ENCODE results near the gene CCL22. TPM values are rescaled to one million over a fixed set of nuclear protein-coding genes. Genes with fewer than 3 reads are reported as not detected.

CCL22 gene
- total RNA-seq, 1 experiment from 2014 or later = not detected

DNA sequence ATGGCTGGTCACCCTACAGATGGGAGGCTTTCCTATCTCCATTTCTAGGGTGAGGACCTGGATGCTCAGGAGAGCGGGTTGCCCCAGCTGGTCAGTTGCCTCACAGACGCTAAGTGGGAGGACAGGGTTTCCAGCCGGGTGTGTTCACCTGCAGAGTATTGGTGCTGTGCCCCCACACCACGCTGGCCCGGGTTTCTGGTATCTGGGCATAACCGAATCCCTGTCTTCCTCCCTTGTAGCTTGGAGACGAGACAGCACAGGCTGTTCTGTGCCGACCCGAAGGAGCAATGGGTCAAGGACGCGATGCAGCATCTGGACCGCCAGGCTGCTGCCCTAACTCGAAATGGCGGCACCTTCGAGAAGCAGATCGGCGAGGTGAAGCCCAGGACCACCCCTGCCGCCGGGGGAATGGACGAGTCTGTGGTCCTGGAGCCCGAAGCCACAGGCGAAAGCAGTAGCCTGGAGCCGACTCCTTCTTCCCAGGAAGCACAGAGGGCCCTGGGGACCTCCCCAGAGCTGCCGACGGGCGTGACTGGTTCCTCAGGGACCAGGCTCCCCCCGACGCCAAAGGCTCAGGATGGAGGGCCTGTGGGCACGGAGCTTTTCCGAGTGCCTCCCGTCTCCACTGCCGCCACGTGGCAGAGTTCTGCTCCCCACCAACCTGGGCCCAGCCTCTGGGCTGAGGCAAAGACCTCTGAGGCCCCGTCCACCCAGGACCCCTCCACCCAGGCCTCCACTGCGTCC lies 23.4 kb downstream of the CCL22 start:
- Histone ChIP-seq H4K8ac (replicated peaks; ENCODE audit: insufficient read length, low read depth, low read length) (no peak overlapping the region), H2BK15ac (ENCODE audit: low read depth, low read length) (no peak overlapping the region), H3K9me3 (ENCODE audit: control insufficient read depth, low read depth, low read length) (no peaks in the 10 kb centered on the region), H3K56ac (ENCODE audit: insufficient read length, low read depth, low read length) (no peak overlapping the region), H3K79me1 (ENCODE audit: insufficient read depth, low read depth, low read length, poor library complexity, severe bottlenecking) (no peaks in the 10 kb centered on the region), H3K4me2 (ENCODE audit: insufficient read depth, insufficient read length, low read length) (no peak overlapping the region), H2BK12ac (ENCODE audit: insufficient read length, low read depth, low read length) (no peak overlapping the region), H3K23ac (ENCODE audit: insufficient read length, low read depth, low read length) (no peak overlapping the region), H3K4me1 (ENCODE audit: insufficient read depth, low read length) (0 out of 2 replicates have a peak, but pooled peaks cover 2% of the 10 kb centered on the region), H3K14ac (ENCODE audit: insufficient read depth, low read length) (no peak overlapping the region), H2AK5ac (ENCODE audit: insufficient read length, low read length) (no peak overlapping the region), H2AFZ (ENCODE audit: low read length) (no peak overlapping the region), H2BK5ac (ENCODE audit: insufficient read length, low read length) (no peak overlapping the region), H3T11ph (ENCODE audit: low read length) (no peak overlapping the region), H3K9ac (ENCODE audit: extremely low read depth, insufficient read length, low read length) (no peak overlapping the region), H3K4ac (ENCODE audit: low read depth, low read length) (no peak overlapping the region), H4K5ac (ENCODE audit: insufficient read length, low read depth, low read length) (no peak overlapping the region), H3K79me2 (ENCODE audit: insufficient read depth, low read length) (no peaks in the 10 kb centered on the region), H2BK120ac (ENCODE audit: low read depth, low read length, poor library complexity, severe bottlenecking) (no peak overlapping the region), H3K27me3 (ENCODE audit: insufficient read depth, low read length) (no peaks in the 10 kb centered on the region), H3K27ac (ENCODE audit: insufficient read length, low read depth, low read length) (no peak overlapping the region), H3K23me2 (ENCODE audit: insufficient read length, low read depth, low read length, poor library complexity, severe bottlenecking) (no peaks in the 10 kb centered on the region), H2BK20ac (ENCODE audit: low read depth, low read length, poor library complexity, severe bottlenecking) (no peak overlapping the region), H4K91ac (ENCODE audit: insufficient read length, low read depth, low read length) (no peak overlapping the region), H3K18ac (ENCODE audit: insufficient read length, low read depth, low read length) (no peak overlapping the region), H4K20me1 (ENCODE audit: control insufficient read depth, insufficient read depth, insufficient read length) (no peaks in the 10 kb centered on the region)
- Mint-ChIP-seq H3K27me3 (ENCODE audit: low read depth) (peaks cover 2% of the 10 kb centered on the region; the same call in 1 of the 2 replicates), H3K9me3 (no peaks in the 10 kb centered on the region), H3K4me3 (no peak overlapping the region), H3K4me1 (peaks cover 14 to 25% of the 10 kb centered on the region in 2 experiments), H3K36me3 (ENCODE audit: insufficient read depth in 1 of 3, low read depth in 3 of 3) (no peaks in the 10 kb centered on the region), H3K27ac (no peak overlapping the region)
- DNase-seq = no peak
- WGBS (ENCODE audit: extremely low coverage, insufficient read length, low lambda C conversion rate) = no CpG with 5 or more reads among the region's 35 CpGs
- TF ChIP-seq, protein P1, sequence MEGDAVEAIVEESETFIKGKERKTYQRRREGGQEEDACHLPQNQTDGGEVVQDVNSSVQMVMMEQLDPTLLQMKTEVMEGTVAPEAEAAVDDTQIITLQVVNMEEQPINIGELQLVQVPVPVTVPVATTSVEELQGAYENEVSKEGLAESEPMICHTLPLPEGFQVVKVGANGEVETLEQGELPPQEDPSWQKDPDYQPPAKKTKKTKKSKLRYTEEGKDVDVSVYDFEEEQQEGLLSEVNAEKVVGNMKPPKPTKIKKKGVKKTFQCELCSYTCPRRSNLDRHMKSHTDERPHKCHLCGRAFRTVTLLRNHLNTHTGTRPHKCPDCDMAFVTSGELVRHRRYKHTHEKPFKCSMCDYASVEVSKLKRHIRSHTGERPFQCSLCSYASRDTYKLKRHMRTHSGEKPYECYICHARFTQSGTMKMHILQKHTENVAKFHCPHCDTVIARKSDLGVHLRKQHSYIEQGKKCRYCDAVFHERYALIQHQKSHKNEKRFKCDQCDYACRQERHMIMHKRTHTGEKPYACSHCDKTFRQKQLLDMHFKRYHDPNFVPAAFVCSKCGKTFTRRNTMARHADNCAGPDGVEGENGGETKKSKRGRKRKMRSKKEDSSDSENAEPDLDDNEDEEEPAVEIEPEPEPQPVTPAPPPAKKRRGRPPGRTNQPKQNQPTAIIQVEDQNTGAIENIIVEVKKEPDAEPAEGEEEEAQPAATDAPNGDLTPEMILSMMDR (conservative IDR thresholded peaks at IDR 0.05) = no peak

Measured in H9 (cell line).